GM12878 (cell line): ENCODE data around the gene PALMD. TPM values are rescaled to one million over a fixed set of nuclear protein-coding genes. Genes with fewer than 3 reads are reported as not detected.

Source experiments
- ATAC-seq: fragments of 200-7000 bp; cut with Tn5 transposase; 3 replicates; pipeline ENCODE4 v1.9.1; 2020; ENCODE audit warnings: mild to moderate bottlenecking, moderate library complexity
- BruUV-seq: library from RNA; stranded (reverse); fragments of 400-500 nt; replicated peaks from 2 replicates; lab custom pipeline; 2021; lab: Mats Ljungman, UMichigan
- CTCF ChIA-PET: fragments of 300-600 bp; sonication (Branson Sonifier 250); formaldehyde crosslinking; extraction: SDS; loops from one replicate; lab custom pipeline; 2021; ENCODE audit warnings: inconsistent platforms; lab: Yijun Ruan, JAX
- POLR2A ChIA-PET: fragments of 350-600 bp; formaldehyde crosslinking; extraction: SDS; loops from one replicate; lab custom pipeline; 2021; ENCODE audit warnings: inconsistent platforms; lab: Charles Lee
- RAD21 ChIA-PET: fragments of 300-600 bp; sonication (Branson Sonifier 250); formaldehyde crosslinking; loops from one replicate; lab custom pipeline; 2023; ENCODE audit warnings: antibody characterized with exemption; ENCODE audit not compliant: unreplicated experiment; lab: Charles Lee
- SMC1A ChIA-PET: fragments of 300-600 bp; sonication (Branson Sonifier 250); formaldehyde crosslinking; loops from one replicate; lab custom pipeline; 2023; ENCODE audit not compliant: unreplicated experiment, uncharacterized antibody; lab: Charles Lee
- DNase-seq: peaks from one replicate; pipeline ENCODE4 v3.0.0-alpha.2; 2011; ENCODE audit warnings: low read depth, low spot score
- FAIRE-seq: peaks from 3 replicates; lab custom pipeline; 2011; peaks lifted over from hg19 to GRCh38; lab: Jason Lieb, UNC
- H2AFZ ChIP-seq: 2 replicates; pipeline ENCODE4 v1.6.0; 2011; ENCODE audit warnings: low read depth, low read length, control low read depth; ENCODE audit not compliant: control insufficient read depth
- H3K27ac ChIP-seq: 2 replicates; pipeline ENCODE4 v1.5.1; 2011; ENCODE audit warnings: control low read depth; ENCODE audit not compliant: control insufficient read depth, insufficient read depth
- H3K27me3 ChIP-seq, 2 experiments: replicated peaks in 1 of 2; 2 replicates each; pipeline versions ENCODE4 v1.6.0 to v1.6.1; 2011; ENCODE audit warnings: low read length in 1 of 2; ENCODE audit not compliant: control insufficient read depth in 2 of 2, insufficient read depth in 2 of 2
- H3K36me3 ChIP-seq, 2 experiments: 2 replicates each; pipeline ENCODE4 v1.5.1; 2011; ENCODE audit warnings: low read length in 1 of 2; ENCODE audit not compliant: control insufficient read depth in 2 of 2, insufficient read depth in 2 of 2
- H3K4me1 ChIP-seq: 2 replicates; pipeline ENCODE4 v1.6.1; 2011; ENCODE audit warnings: mild to moderate bottlenecking, low read length, moderate library complexity, mixed read lengths; ENCODE audit not compliant: control insufficient read depth, insufficient read depth
- H3K4me2 ChIP-seq: 2 replicates; pipeline ENCODE4 v1.6.0; 2011; ENCODE audit warnings: control low read depth; ENCODE audit not compliant: control insufficient read depth, insufficient read depth
- H3K4me3 ChIP-seq: fragments of 200-600 bp; sonication (generic); 2 replicates; pipeline ENCODE4 v1.5.1; 2016
- H3K79me2 ChIP-seq: 2 replicates; pipeline ENCODE4 v1.6.0; 2011; ENCODE audit warnings: low read length; ENCODE audit not compliant: control insufficient read depth, insufficient read depth
- H3K9ac ChIP-seq: 2 replicates; pipeline ENCODE4 v1.8.0; 2011; ENCODE audit warnings: low read length, control low read depth, mixed read lengths; ENCODE audit not compliant: control insufficient read depth, insufficient read depth
- H3K9me3 ChIP-seq: replicated peaks from 3 replicates; pipeline ENCODE4 v1.5.1; 2011; ENCODE audit warnings: mild to moderate bottlenecking, low read length; ENCODE audit not compliant: control insufficient read depth, insufficient read depth
- H4K20me1 ChIP-seq: 2 replicates; pipeline ENCODE4 v1.6.0; 2011; ENCODE audit not compliant: control insufficient read depth, insufficient read depth
- BCL11A ChIP-seq: IDR thresholded peaks from 2 replicates; pipeline ENCODE4 v1.6.1; 2011; ENCODE audit warnings: low read depth, low read length
- BHLHE40 ChIP-seq, 2 experiments: fragments of 450-650 bp in 1 of 2; IDR thresholded peaks; 2 replicates each; pipeline ENCODE4 v1.6.1; 2011 to 2017; ENCODE audit warnings: low read depth in 2 of 2, borderline replicate concordance in 1 of 2, improper control_type of control experiment in 1 of 2, low read length in 1 of 2, mild to moderate bottlenecking in 1 of 2
- EP300 ChIP-seq, 2 experiments: fragments of 150-350 bp in 1 of 2; IDR thresholded peaks; 2 replicates each; pipeline ENCODE4 v1.6.1; 2011 to 2012; ENCODE audit warnings: low read depth in 2 of 2, low read length in 2 of 2, borderline replicate concordance in 1 of 2, improper control_type of control experiment in 1 of 2, inconsistent platforms in 1 of 2; ENCODE audit not compliant: control insufficient read depth in 1 of 2
- FOS ChIP-seq: IDR thresholded peaks from 3 replicates; pipeline ENCODE4 v1.6.1; 2011; ENCODE audit warnings: borderline replicate concordance; ENCODE audit not compliant: insufficient read length; ENCODE audit errors: extremely low read depth
- FOXM1 ChIP-seq: IDR thresholded peaks from 2 replicates; pipeline ENCODE4 v1.6.1; 2012; ENCODE audit warnings: low read depth, mild to moderate bottlenecking, inconsistent platforms, low read length, moderate library complexity
- KLF5 ChIP-seq: fragments of 450-650 bp; IDR thresholded peaks from 2 replicates; pipeline ENCODE4 v1.6.1; 2014; ENCODE audit warnings: mild to moderate bottlenecking; ENCODE audit not compliant: partially characterized antibody
- NR2C2 ChIP-seq: IDR thresholded peaks from 2 replicates; pipeline ENCODE4 v1.6.1; 2011; ENCODE audit warnings: borderline replicate concordance, low read depth; ENCODE audit not compliant: control insufficient read depth, insufficient read length
- SIX5 ChIP-seq: IDR thresholded peaks from 2 replicates; pipeline ENCODE4 v1.6.1; 2011; ENCODE audit warnings: mild to moderate bottlenecking, low read depth, low read length, moderate library complexity; ENCODE audit not compliant: severe bottlenecking
- SREBF1 ChIP-seq: IDR thresholded peaks from 2 replicates; pipeline ENCODE4 v1.6.1; 2012; ENCODE audit warnings: mild to moderate bottlenecking, low read length
- WRNIP1 ChIP-seq: IDR thresholded peaks from 2 replicates; pipeline ENCODE4 v1.6.1; 2011; ENCODE audit warnings: low read depth, low read length, improper control_type of control experiment, borderline replicate concordance
- ZNF384 ChIP-seq: IDR thresholded peaks from 2 replicates; pipeline ENCODE4 v1.6.1; 2012; ENCODE audit warnings: low read depth, mild to moderate bottlenecking, low read length, improper control_type of control experiment, borderline replicate concordance
- ZNF687 ChIP-seq: fragments of 450-650 bp; IDR thresholded peaks from 2 replicates; pipeline ENCODE4 v1.6.1; 2017; ENCODE audit warnings: mild to moderate bottlenecking, moderate library complexity
- WGBS: methylation state at CpG from one replicate; pipeline ENCODE4 v1.1.6; 2016; ENCODE audit warnings: low lambda C conversion rate; ENCODE audit not compliant: insufficient replicate concordance, insufficient coverage; ENCODE audit errors: missing lambda C conversion rate; 5-methylcytosine and 5-hydroxymethylcytosine counted together
- in situ Hi-C: fragments of 300-500 bp; cut with MboI; formaldehyde crosslinking; loops from 9 replicates; pipeline ENCODE4 v1.14.3; 2018; ENCODE audit warnings: mixed read lengths
- intact Hi-C: fragments of 100-400 bp; cut with micrococcal nuclease; formaldehyde crosslinking; loops from one replicate; pipeline ENCODE4 v1.14.2; 2022; ENCODE audit not compliant: unreplicated experiment
- polyA plus RNA-seq, 11 experiments: library from polyadenylated mRNA; depleted of rRNA in 4 of 11; unstranded in 6 of 11; stranded (reverse) in 5 of 11; fragments of >200 nt; fragmentation: Nextera tagmentation in 4 of 11; fragmentation: Illumina TruSeq in 1 of 11; extraction: Ambion mirVana in 4 of 11; extraction: Trizol in 1 of 11; gene quantifications; 1 replicate in 1 of 11; 2 replicates in 10 of 11; pipeline versions ENCODE4 v1.2.1 to v1.2.3, GENCODE V29; 2011 to 2016; ENCODE audit warnings: inconsistent platforms in 2 of 11, missing spikeins in 2 of 11, low read depth in 1 of 11
- total RNA-seq, 4 experiments: library from RNA; depleted of rRNA in 3 of 4; stranded (reverse); fragments of >200 nt in 3 of 4; fragmentation: Illumina TruSeq in 1 of 4; extraction: Trizol in 1 of 4; gene quantifications; 2 replicates each; pipeline versions ENCODE4 v1.2.1 to v1.2.3, GENCODE V29; 2013 to 2021

Gene PALMD
- total and polyA plus RNA-seq, 10 of the 15 experiments (the other 5 are each of a cell fraction or from before 2014, with no cell fraction given), result under 0.01 to 0.09 (median 0.04) TPM; not detected in 4

- 2% methylated on average over 2 of the region's 2 CpGs for WGBS
- ChIA-PET CTCF (no interaction called here), SMC1A (no interaction called here), POLR2A (no interaction called here), RAD21 (no interaction called here)
- Histone ChIP-seq H3K36me3 (no peaks in the 10 kb centered on the region), H3K9ac (no peak overlapping the region), H3K4me3 (no peak overlapping the region), H3K4me2 (no peak overlapping the region), H3K79me2 (no peaks in the 10 kb centered on the region), H3K4me1 (no peaks in the 10 kb centered on the region), H3K27ac (no peak overlapping the region), H3K27me3 (no peaks in the 10 kb centered on the region), H2AFZ (no peak overlapping the region), H3K9me3 (no peaks in the 10 kb centered on the region), H4K20me1 (no peaks in the 10 kb centered on the region)
- FAIRE-seq (no peak), ATAC-seq (no peak), DNase-seq (no peak)
- no peak for TF ChIP-seq FOS
- TF ChIP-seq NR2C2, result no peak
- TF ChIP-seq KLF5, result no peak
- no peak for TF ChIP-seq FOXM1
- TF ChIP-seq WRNIP1, result no peak
- TF ChIP-seq SIX5, result no peak
- no peak for TF ChIP-seq SREBF1
- no peak for TF ChIP-seq EP300 (IDR thresholded peaks at IDR 0.05; ENCODE audit: borderline replicate concordance in 1 of 2, control insufficient read depth in 1 of 2, low read depth in 2 of 2, low read length in 2 of 2)
- no peak for TF ChIP-seq ZNF384
- TF ChIP-seq BCL11A, result no peak
- TF ChIP-seq BHLHE40 (IDR thresholded peaks at IDR 0.05; ENCODE audit: borderline replicate concordance in 1 of 2, low read depth in 2 of 2, low read length in 1 of 2), result no peak
- no peak for TF ChIP-seq ZNF687
- BruUV-seq, result no TSS peak
- in situ Hi-C loops (no loop called here), intact Hi-C loops (no loop called here)
Measured at GRCh38 chr1:99608058-99608457, 37.9 kb upstream of the PALMD start.
